GM23338 (cell line): ENCODE measurements around the gene FILIP1. TPM values are rescaled to one million over a fixed set of nuclear protein-coding genes. Genes with fewer than 3 reads are reported as not detected.
A peak's percentile ranks its signal among the peaks of the same experiment; 100 is the strongest.

Experiments used
- ATAC-seq: fragments of 200-7000 bp; cut with Tn5 transposase; 3 replicates; pipeline ENCODE4 v1.9.1; 2020
- DNase-seq: peaks from one replicate; pipeline ENCODE4 v3.0.0-alpha.2; 2015; ENCODE audit warnings: low spot score
- H2AFZ ChIP-seq: fragments of 200-600 bp; sonication (generic); 2 replicates; pipeline ENCODE4 v1.8.0; 2016; ENCODE audit warnings: antibody characterized with exemption, mild to moderate bottlenecking, moderate library complexity
- H3F3A ChIP-seq: fragments of 200-600 bp; sonication (generic); replicated peaks from 2 replicates; pipeline ENCODE4 v1.8.0; 2017; ENCODE audit warnings: antibody characterized with exemption, mixed run types, low read depth
- H3K27ac ChIP-seq: fragments of 200-600 bp; sonication (generic); 2 replicates; pipeline ENCODE4 v1.6.1; 2016; ENCODE audit warnings: low read depth
- H3K27me3 ChIP-seq: fragments of 200-600 bp; sonication (generic); 2 replicates; pipeline ENCODE4 v1.8.0; 2016; ENCODE audit warnings: mild to moderate bottlenecking, mixed run types, moderate library complexity; ENCODE audit not compliant: insufficient read depth
- H3K36me3 ChIP-seq: fragments of 200-600 bp; sonication (generic); 2 replicates; pipeline ENCODE4 v1.8.0; 2016; ENCODE audit warnings: mild to moderate bottlenecking; ENCODE audit not compliant: insufficient read depth
- H3K4me1 ChIP-seq: fragments of 200-600 bp; sonication (generic); 2 replicates; pipeline ENCODE4 v1.8.0; 2016; ENCODE audit warnings: mild to moderate bottlenecking, moderate library complexity; ENCODE audit not compliant: insufficient read depth
- H3K4me2 ChIP-seq: fragments of 200-600 bp; sonication (generic); 2 replicates; pipeline ENCODE4 v1.7.1; 2017; ENCODE audit warnings: mixed run types
- H3K4me3 ChIP-seq: fragments of 200-600 bp; sonication (generic); 2 replicates; pipeline ENCODE4 v1.6.1; 2016; ENCODE audit warnings: mixed run types
- H3K79me2 ChIP-seq: fragments of 200-600 bp; sonication (generic); replicated peaks from 2 replicates; pipeline ENCODE4 v1.8.0; 2017; ENCODE audit warnings: mild to moderate bottlenecking; ENCODE audit not compliant: insufficient read depth
- H3K9me2 ChIP-seq: fragments of 200-600 bp; sonication (generic); 2 replicates; pipeline ENCODE4 v1.8.0; 2017; ENCODE audit not compliant: insufficient read depth
- H4K20me1 ChIP-seq: fragments of 200-600 bp; sonication (generic); replicated peaks from 2 replicates; pipeline ENCODE4 v1.8.0; 2017; ENCODE audit warnings: mild to moderate bottlenecking; ENCODE audit not compliant: insufficient read depth
- H3K27ac Mint-ChIP-seq: 2 replicates; pipeline ENCODE4 v1.8.0; 2020; ENCODE audit warnings: inconsistent platforms, mild to moderate bottlenecking, moderate library complexity, mixed read lengths
- H3K27me3 Mint-ChIP-seq: 3 replicates; pipeline ENCODE4 v1.8.0; 2022; ENCODE audit warnings: low read depth, mild to moderate bottlenecking, moderate library complexity, mixed read lengths, inconsistent platforms; ENCODE audit not compliant: insufficient read depth, poor library complexity
- H3K36me3 Mint-ChIP-seq: 3 replicates; pipeline ENCODE4 v1.8.0; 2021; ENCODE audit warnings: low read depth, mild to moderate bottlenecking, inconsistent platforms, moderate library complexity, mixed read lengths
- H3K4me1 Mint-ChIP-seq: 3 replicates; pipeline ENCODE4 v1.8.0; 2020; ENCODE audit warnings: mild to moderate bottlenecking, inconsistent platforms, mixed read lengths
- H3K4me3 Mint-ChIP-seq: 3 replicates; pipeline ENCODE4 v1.8.0; 2021; ENCODE audit warnings: moderate library complexity, mild to moderate bottlenecking, inconsistent platforms, mixed read lengths
- H3K9me3 Mint-ChIP-seq: 3 replicates; pipeline ENCODE4 v1.8.0; 2020; ENCODE audit warnings: moderate library complexity, mild to moderate bottlenecking, inconsistent platforms, mixed read lengths
- CTCF ChIP-seq, 2 experiments: fragments of 200-600 bp in 1 of 2; sonication (generic) in 1 of 2; conservative IDR thresholded peaks; 2 replicates each; pipeline versions ENCODE4 v1.5.1 to v1.6.1; 2016 to 2017; ENCODE audit warnings: antibody characterized with exemption in 2 of 2, low read depth in 2 of 2, mild to moderate bottlenecking in 2 of 2, moderate library complexity in 1 of 2
- ETS1 ChIP-seq: IDR thresholded peaks from 2 replicates; pipeline ENCODE4 v1.6.1; 2016; ENCODE audit warnings: antibody characterized with exemption
- EZH2 ChIP-seq: fragments of 200-600 bp; sonication (generic); IDR thresholded peaks from one replicate; pipeline ENCODE4 v1.8.0; 2017; ENCODE audit warnings: antibody characterized with exemption, mild to moderate bottlenecking, low read depth; ENCODE audit not compliant: unreplicated experiment
- JUNB ChIP-seq: IDR thresholded peaks from one replicate; pipeline ENCODE4 v1.6.1; 2016; ENCODE audit warnings: antibody characterized with exemption; ENCODE audit not compliant: unreplicated experiment
- NANOG ChIP-seq: IDR thresholded peaks from 2 replicates; pipeline ENCODE4 v1.6.1; 2016; ENCODE audit warnings: antibody characterized with exemption, borderline replicate concordance
- POLR2AphosphoS5 ChIP-seq: IDR thresholded peaks from 2 replicates; pipeline ENCODE4 v1.6.1; 2016; ENCODE audit warnings: antibody characterized with exemption, low read depth
- ZNF331 ChIP-seq: fragments of 250-450 bp; sonication (Bioruptor Pico); IDR thresholded peaks from 2 replicates; pipeline ENCODE4 v1.5.0; 2020; ENCODE audit warnings: low read depth, mild to moderate bottlenecking, moderate library complexity
- ZNF462 ChIP-seq: fragments of 250-450 bp; sonication (Bioruptor Pico); IDR thresholded peaks from 2 replicates; pipeline ENCODE4 v1.5.0; 2020; ENCODE audit warnings: mild to moderate bottlenecking, moderate library complexity
- polyA plus RNA-seq: library from polyadenylated mRNA; unstranded; fragments of >200 nt; fragmentation: Nextera tagmentation; extraction: Ambion mirVana; gene quantifications from 2 replicates; pipeline ENCODE4 v1.2.1, GENCODE V29; 2016
- total RNA-seq: library from RNA; depleted of rRNA; stranded (reverse); fragments of >200 nt; shearing (Covaris generic); gene quantifications from 2 replicates; pipeline ENCODE4 v1.2.3, GENCODE V29; 2014

The FILIP1 gene
- total and polyA plus RNA-seq, 2 experiments from 2014 or later, result 3.7 to 6.4 TPM

- H3K36me3 ChIP-seq, result no peaks in the 10 kb centered on the region
- no peaks in the 10 kb centered on the region for H3F3A ChIP-seq
- H2AFZ ChIP-seq, result no peak overlapping the region
- ATAC-seq, result peak; percentile 58
- no peak overlapping the region for H3K4me3 ChIP-seq
- no peaks in the 10 kb centered on the region for H3K36me3 Mint-ChIP-seq
- H3K4me2 ChIP-seq, result no peak overlapping the region
- no peaks in the 10 kb centered on the region for H3K9me3 Mint-ChIP-seq
- peak; percentile 86 for DNase-seq
- H3K4me1 ChIP-seq, result peaks cover 11% of the 10 kb centered on the region
- H3K4me3 Mint-ChIP-seq, result no peak overlapping the region
- no peak overlapping the region for H3K27ac Mint-ChIP-seq
- H3K79me2 ChIP-seq, result no peaks in the 10 kb centered on the region
- no peaks in the 10 kb centered on the region for H3K27me3 Mint-ChIP-seq
- no peaks in the 10 kb centered on the region for H3K27me3 ChIP-seq
- TF ChIP-seq POLR2AphosphoS5 (no peak), EZH2 (no peak), JUNB (no peak), ZNF462 (no peak), ZNF331 (CRISPR knock-in tag) (no peak), ETS1 (no peak), NANOG (no peak), CTCF (conservative IDR thresholded peaks at IDR 0.05; ENCODE audit: low read depth in 2 of 2) (peak; percentile 74 to 93)
- peaks cover 13% of the 10 kb centered on the region for H3K4me1 Mint-ChIP-seq
- no peaks in the 10 kb centered on the region for H4K20me1 ChIP-seq
- H3K27ac ChIP-seq, result no peak overlapping the region
- no peaks in the 10 kb centered on the region for H3K9me2 ChIP-seq
These were observed 196.5 kb downstream of the FILIP1 start for GRCh38 chr6:75296811-75297779.
